Esophagus squamous epithelium (tissue), 4 donors: ENCODE measurements around the gene ERF.

Experiments used
- CTCF ChIP-seq, 6 experiments: fragments of 450-650 bp in 4 of 6; fragments of 200-600 bp in 2 of 6; sonication (generic) in 2 of 6; IDR thresholded peaks; one replicate each; pipeline ENCODE4 v1.5.1; 2016 to 2019; ENCODE audit warnings: antibody characterized with exemption in 6 of 6, mild to moderate bottlenecking in 4 of 6, moderate library complexity in 4 of 6
- POLR2A ChIP-seq, 4 donors: fragments of 450-650 bp; IDR thresholded peaks; one replicate each; pipeline ENCODE4 v1.6.1; 2017; ENCODE audit warnings: antibody characterized with exemption in 4 of 4, mild to moderate bottlenecking in 4 of 4, moderate library complexity in 3 of 4

GRCh38 chr19:42226886-42227285 is 28.0 kb downstream of the ERF start:
- TF ChIP-seq CTCF (IDR thresholded peaks at IDR 0.05) (no peak), POLR2A (IDR thresholded peaks at IDR 0.05) (no peak)
